ENCODE measurements around the gene FEM1A.
A peak's percentile ranks its signal among the peaks of the same experiment; 100 is the strongest.

The FEM1A gene

GRCh38 chr19:4758082-4758481 lies 33.5 kb upstream of the FEM1A start:
- H3K4me3 ChIP-seq (ENCODE audit: low read depth, low read length), result no peak overlapping the region
- H3K9me3 ChIP-seq (ENCODE audit: control insufficient read depth, insufficient read depth, low read length), result no peaks in the 10 kb centered on the region
- H3K4me1 ChIP-seq (ENCODE audit: control insufficient read depth, insufficient read depth, low read length), result no peaks in the 10 kb centered on the region
- H3K9ac ChIP-seq (ENCODE audit: low read depth, low read length), result no peak overlapping the region
- H3K27me3 ChIP-seq (ENCODE audit: control insufficient read depth, insufficient read depth, low read length), result peaks cover 9% of the 10 kb centered on the region
- no peaks in the 10 kb centered on the region for H3K36me3 ChIP-seq (ENCODE audit: control insufficient read depth, insufficient read depth, low read length)

GRCh38 chr19:4758659-4759058 lies 32.9 kb upstream of the FEM1A start:
- Histone ChIP-seq H3K9me3 (ENCODE audit: control insufficient read depth, insufficient read depth, low read length) (no peaks in the 10 kb centered on the region), H3K9ac (ENCODE audit: low read depth, low read length) (no peak overlapping the region), H3K27me3 (ENCODE audit: control insufficient read depth, insufficient read depth, low read length) (peaks cover 9% of the 10 kb centered on the region), H3K4me1 (ENCODE audit: control insufficient read depth, insufficient read depth, low read length) (no peaks in the 10 kb centered on the region), H3K36me3 (ENCODE audit: control insufficient read depth, insufficient read depth, low read length) (no peaks in the 10 kb centered on the region), H3K4me3 (ENCODE audit: low read depth, low read length) (no peak overlapping the region)

GRCh38 chr19:4759388-4760284 lies 31.9 kb upstream of the FEM1A start:
- Histone ChIP-seq H3K36me3 (ENCODE audit: control insufficient read depth, insufficient read depth, low read length) (no peaks in the 10 kb centered on the region), H3K4me1 (ENCODE audit: control insufficient read depth, insufficient read depth, low read length) (no peaks in the 10 kb centered on the region), H3K4me3 (ENCODE audit: low read depth, low read length) (peak overlapping the region; percentile 56), H3K27me3 (ENCODE audit: control insufficient read depth, insufficient read depth, low read length) (peaks cover 9% of the 10 kb centered on the region), H3K9ac (ENCODE audit: low read depth, low read length) (no peak overlapping the region), H3K9me3 (ENCODE audit: control insufficient read depth, insufficient read depth, low read length) (no peaks in the 10 kb centered on the region)

- no peaks in the 10 kb centered on the region for H3K36me3 ChIP-seq (ENCODE audit: control insufficient read depth, insufficient read depth, low read length)
- H3K27me3 ChIP-seq (ENCODE audit: control insufficient read depth, insufficient read depth, low read length), result peaks cover 9% of the 10 kb centered on the region
- H3K9me3 ChIP-seq (ENCODE audit: control insufficient read depth, insufficient read depth, low read length), result no peaks in the 10 kb centered on the region
- H3K4me3 ChIP-seq (ENCODE audit: low read depth, low read length), result peak overlapping the region; percentile 56
- H3K9ac ChIP-seq (ENCODE audit: low read depth, low read length), result no peak overlapping the region
- H3K4me1 ChIP-seq (ENCODE audit: control insufficient read depth, insufficient read depth, low read length), result no peaks in the 10 kb centered on the region
Measured at GRCh38 chr19:4760285-4760650, 31.3 kb upstream of the FEM1A start.

- Histone ChIP-seq H3K9ac (ENCODE audit: low read depth, low read length) (no peak overlapping the region), H3K27me3 (ENCODE audit: control insufficient read depth, insufficient read depth, low read length) (peaks cover 9% of the 10 kb centered on the region), H3K4me1 (ENCODE audit: control insufficient read depth, insufficient read depth, low read length) (no peaks in the 10 kb centered on the region), H3K4me3 (ENCODE audit: low read depth, low read length) (no peak overlapping the region), H3K36me3 (ENCODE audit: control insufficient read depth, insufficient read depth, low read length) (no peaks in the 10 kb centered on the region), H3K9me3 (ENCODE audit: control insufficient read depth, insufficient read depth, low read length) (no peaks in the 10 kb centered on the region)
Measured at GRCh38 chr19:4763021-4763420, 28.5 kb upstream of the FEM1A start.

GRCh38 chr19:4764393-4764660 lies 27.2 kb upstream of the FEM1A start:
- Histone ChIP-seq H3K27me3 (ENCODE audit: control insufficient read depth, insufficient read depth, low read length) (peaks cover 1% of the 10 kb centered on the region), H3K9ac (ENCODE audit: low read depth, low read length) (no peak overlapping the region), H3K9me3 (ENCODE audit: control insufficient read depth, insufficient read depth, low read length) (no peaks in the 10 kb centered on the region), H3K4me3 (ENCODE audit: low read depth, low read length) (no peak overlapping the region), H3K4me1 (ENCODE audit: control insufficient read depth, insufficient read depth, low read length) (no peaks in the 10 kb centered on the region), H3K36me3 (ENCODE audit: control insufficient read depth, insufficient read depth, low read length) (no peaks in the 10 kb centered on the region)

- peaks cover 9% of the 10 kb centered on the region for H3K27me3 ChIP-seq (ENCODE audit: control insufficient read depth, insufficient read depth, low read length)
- no peaks in the 10 kb centered on the region for H3K4me1 ChIP-seq (ENCODE audit: control insufficient read depth, insufficient read depth, low read length)
- no peaks in the 10 kb centered on the region for H3K9me3 ChIP-seq (ENCODE audit: control insufficient read depth, insufficient read depth, low read length)
- peak overlapping the region; percentile 47 for H3K4me3 ChIP-seq (ENCODE audit: low read depth, low read length)
- no peaks in the 10 kb centered on the region for H3K36me3 ChIP-seq (ENCODE audit: control insufficient read depth, insufficient read depth, low read length)
- no peak overlapping the region for H3K9ac ChIP-seq (ENCODE audit: low read depth, low read length)
Measured at GRCh38 chr19:4768934-4769777, 22.4 kb upstream of the FEM1A start.

GRCh38 chr19:4772566-4772965 lies 19.0 kb upstream of the FEM1A start:
- no peaks in the 10 kb centered on the region for H3K9me3 ChIP-seq (ENCODE audit: control insufficient read depth, insufficient read depth, low read length)
- no peak overlapping the region for H3K4me3 ChIP-seq (ENCODE audit: low read depth, low read length)
- H3K36me3 ChIP-seq (ENCODE audit: control insufficient read depth, insufficient read depth, low read length), result no peaks in the 10 kb centered on the region
- peaks cover 11% of the 10 kb centered on the region for H3K27me3 ChIP-seq (ENCODE audit: control insufficient read depth, insufficient read depth, low read length)
- H3K4me1 ChIP-seq (ENCODE audit: control insufficient read depth, insufficient read depth, low read length), result no peaks in the 10 kb centered on the region
- no peak overlapping the region for H3K9ac ChIP-seq (ENCODE audit: low read depth, low read length)

- Histone ChIP-seq H3K4me3 (ENCODE audit: low read depth, low read length) (no peak overlapping the region), H3K9ac (ENCODE audit: low read depth, low read length) (no peak overlapping the region), H3K9me3 (ENCODE audit: control insufficient read depth, insufficient read depth, low read length) (no peaks in the 10 kb centered on the region), H3K27me3 (ENCODE audit: control insufficient read depth, insufficient read depth, low read length) (peaks cover 11% of the 10 kb centered on the region), H3K4me1 (ENCODE audit: control insufficient read depth, insufficient read depth, low read length) (no peaks in the 10 kb centered on the region), H3K36me3 (ENCODE audit: control insufficient read depth, insufficient read depth, low read length) (no peaks in the 10 kb centered on the region)
Measured at GRCh38 chr19:4773047-4773640, 18.4 kb upstream of the FEM1A start.

GRCh38 chr19:4774136-4774535 lies 17.4 kb upstream of the FEM1A start:
- H3K9ac ChIP-seq (ENCODE audit: low read depth, low read length), result no peak overlapping the region
- no peaks in the 10 kb centered on the region for H3K4me1 ChIP-seq (ENCODE audit: control insufficient read depth, insufficient read depth, low read length)
- H3K4me3 ChIP-seq (ENCODE audit: low read depth, low read length), result no peak overlapping the region
- no peaks in the 10 kb centered on the region for H3K36me3 ChIP-seq (ENCODE audit: control insufficient read depth, insufficient read depth, low read length)
- peaks cover 11% of the 10 kb centered on the region for H3K27me3 ChIP-seq (ENCODE audit: control insufficient read depth, insufficient read depth, low read length)
- H3K9me3 ChIP-seq (ENCODE audit: control insufficient read depth, insufficient read depth, low read length), result no peaks in the 10 kb centered on the region

GRCh38 chr19:4775627-4776152 lies 15.8 kb upstream of the FEM1A start:
- Histone ChIP-seq H3K9ac (ENCODE audit: low read depth, low read length) (no peak overlapping the region), H3K9me3 (ENCODE audit: control insufficient read depth, insufficient read depth, low read length) (no peaks in the 10 kb centered on the region), H3K4me3 (ENCODE audit: low read depth, low read length) (no peak overlapping the region), H3K36me3 (ENCODE audit: control insufficient read depth, insufficient read depth, low read length) (no peaks in the 10 kb centered on the region), H3K4me1 (ENCODE audit: control insufficient read depth, insufficient read depth, low read length) (no peaks in the 10 kb centered on the region), H3K27me3 (ENCODE audit: control insufficient read depth, insufficient read depth, low read length) (peaks cover 11% of the 10 kb centered on the region)

Data from iPS-15b (cell line).